Endothelial cell of hepatic sinusoid (primary cell): Measurements from ENCODE around the gene CDC42BPG.

Experiments used
- in situ Hi-C: cut with HindIII; loops from 2 replicates; pipeline ENCODE4 v1.10.0; 2017; ENCODE audit warnings: low sequenced_read_pairs

CDC42BPG gene

GRCh38 chr11:64879244-64879900, 34.9 kb upstream of the CDC42BPG start:
- in situ Hi-C loops, result no loop called here

GRCh38 chr11:64878494-64879243, 34.2 kb upstream of the CDC42BPG start, which contains the start of gene EHD1:
TSS of gene EHD1 (minus strand) at chr11:64878621. CDS start at chr11:64878464, 157 bp downstream.
- in situ Hi-C loops, result no loop called here

- in situ Hi-C loops, result no loop called here
These were observed 33.7 kb upstream of the CDC42BPG start for GRCh38 chr11:64878223-64878493.

- in situ Hi-C loops, result no loop called here
These were observed 33.2 kb upstream of the CDC42BPG start for GRCh38 chr11:64877390-64878222.

- in situ Hi-C loops, result no loop called here
These were observed 32.4 kb upstream of the CDC42BPG start for GRCh38 chr11:64876835-64877341.

GRCh38 chr11:64876229-64876750, 31.8 kb upstream of the CDC42BPG start:
- in situ Hi-C loops, result no loop called here

GRCh38 chr11:64875369-64876228, 31.1 kb upstream of the CDC42BPG start:
- in situ Hi-C loops, result no loop called here

GRCh38 chr11:64874308-64875240, 30.1 kb upstream of the CDC42BPG start:
- in situ Hi-C loops, result no loop called here

GRCh38 chr11:64872790-64873488, 28.5 kb upstream of the CDC42BPG start:
- in situ Hi-C loops, result no loop called here

- in situ Hi-C loops, result no loop called here
These were observed 27.0 kb upstream of the CDC42BPG start for GRCh38 chr11:64871492-64871891.

GRCh38 chr11:64870893-64871466, 26.5 kb upstream of the CDC42BPG start:
- in situ Hi-C loops, result no loop called here

GRCh38 chr11:64870176-64870892, 25.9 kb upstream of the CDC42BPG start:
- in situ Hi-C loops, result no loop called here

- in situ Hi-C loops, result no loop called here
These were observed 25.2 kb upstream of the CDC42BPG start for GRCh38 chr11:64869571-64870175.

- in situ Hi-C loops, result no loop called here
These were observed 24.6 kb upstream of the CDC42BPG start for GRCh38 chr11:64868904-64869570.

GRCh38 chr11:64867748-64868462, 23.5 kb upstream of the CDC42BPG start:
- in situ Hi-C loops, result no loop called here

- in situ Hi-C loops, result no loop called here
These were observed 21.7 kb upstream of the CDC42BPG start for GRCh38 chr11:64866173-64866491.
